Keratinocyte (primary cell): ENCODE measurements around the gene ATP6V0B. TPM values are rescaled to one million over a fixed set of nuclear protein-coding genes. Genes with fewer than 3 reads are reported as not detected.

Experiments used
- DNase-seq: peaks from one replicate; pipeline ENCODE4 v3.0.0-alpha.2; 2011; ENCODE audit warnings: low read depth, missing footprints, low spot score
- FAIRE-seq: peaks from 2 replicates; lab custom pipeline; 2011; peaks lifted over from hg19 to GRCh38; lab: Jason Lieb, UNC
- H2AFZ ChIP-seq: 2 replicates; pipeline ENCODE4 v1.6.0; 2012; ENCODE audit warnings: low read length, control low read depth, inconsistent platforms; ENCODE audit not compliant: control insufficient read depth
- H3K27ac ChIP-seq: 2 replicates; pipeline ENCODE4 v1.5.1; 2011; ENCODE audit warnings: low read length; ENCODE audit not compliant: control insufficient read depth, insufficient read depth
- H3K27me3 ChIP-seq: 3 replicates; pipeline ENCODE4 v1.6.0; 2011; ENCODE audit warnings: low read length; ENCODE audit not compliant: control insufficient read depth, insufficient read depth; ENCODE audit errors: extremely low read depth
- H3K36me3 ChIP-seq, 2 experiments: 2 replicates in 1 of 2; 3 replicates in 1 of 2; pipeline ENCODE4 v1.5.1; 2011; ENCODE audit warnings: low read length in 2 of 2, mild to moderate bottlenecking in 1 of 2; ENCODE audit not compliant: control insufficient read depth in 2 of 2, insufficient read depth in 2 of 2; ENCODE audit errors: extremely low read depth in 1 of 2
- H3K4me1 ChIP-seq: 3 replicates; pipeline ENCODE4 v1.5.1; 2011; ENCODE audit warnings: low read length; ENCODE audit not compliant: control insufficient read depth, insufficient read depth; ENCODE audit errors: extremely low read depth
- H3K4me2 ChIP-seq: 3 replicates; pipeline ENCODE4 v1.6.0; 2011; ENCODE audit warnings: low read depth, low read length; ENCODE audit not compliant: control insufficient read depth, insufficient read depth; ENCODE audit errors: extremely low read depth
- H3K4me3 ChIP-seq, 3 experiments: fragments of 200-600 bp in 1 of 3; sonication (generic) in 1 of 3; 2 replicates in 2 of 3; 3 replicates in 1 of 3; pipeline ENCODE4 v1.5.1; 2011 to 2016; ENCODE audit warnings: low read length in 3 of 3, mild to moderate bottlenecking in 3 of 3, control low read depth in 2 of 3, inconsistent platforms in 1 of 3, low read depth in 1 of 3, mixed read lengths in 1 of 3, mixed run types in 1 of 3, moderate library complexity in 1 of 3; ENCODE audit not compliant: control insufficient read depth in 2 of 3, insufficient read depth in 2 of 3; ENCODE audit errors: extremely low read depth in 1 of 3
- H3K79me2 ChIP-seq: 2 replicates; pipeline ENCODE4 v1.6.0; 2012; ENCODE audit warnings: low read length; ENCODE audit not compliant: control insufficient read depth, insufficient read depth
- H3K9ac ChIP-seq: 3 replicates; pipeline ENCODE4 v1.6.0; 2011; ENCODE audit warnings: low read length; ENCODE audit not compliant: control insufficient read depth, insufficient read depth; ENCODE audit errors: extremely low read depth
- H3K9me1 ChIP-seq: 3 replicates; pipeline ENCODE4 v1.6.0; 2011; ENCODE audit warnings: low read length; ENCODE audit not compliant: control insufficient read depth, insufficient read depth; ENCODE audit errors: extremely low read depth
- H3K9me3 ChIP-seq: 2 replicates; pipeline ENCODE4 v1.5.1; 2012; ENCODE audit warnings: low read depth, low read length; ENCODE audit not compliant: control insufficient read depth
- H4K20me1 ChIP-seq: 3 replicates; pipeline ENCODE4 v1.6.0; 2011; ENCODE audit warnings: low read length; ENCODE audit not compliant: control insufficient read depth, insufficient read depth; ENCODE audit errors: extremely low read depth
- EZH2 ChIP-seq: IDR thresholded peaks from one replicate; pipeline ENCODE4 v1.6.1; 2012; ENCODE audit warnings: inconsistent platforms, mild to moderate bottlenecking, low read length, moderate library complexity
- dilution Hi-C: fragments of 300-500 bp; cut with MboI; formaldehyde crosslinking; loops from one replicate; pipeline ENCODE4 v1.7.0; 2020; ENCODE audit warnings: low sequenced_read_pairs; ENCODE audit not compliant: extremely low pct_ligation_motif_present
- polyA plus RNA-seq, 5 experiments: library from polyadenylated mRNA; depleted of rRNA in 3 of 5; stranded (reverse) in 3 of 5; stranded (forward) in 1 of 5; unstranded in 1 of 5; fragments of >200 nt; gene quantifications; 1 replicate in 1 of 5; 2 replicates in 3 of 5; 3 replicates in 1 of 5; pipeline versions ENCODE4 v1.2.1 to v1.2.3, GENCODE V29; 2011 to 2012; ENCODE audit warnings: missing spikeins in 2 of 5, low read depth in 1 of 5, low replicate concordance in 1 of 5
- TF ChIP-seq, protein P1 (sequence below), 3 experiments: IDR thresholded peaks in 1 of 3; conservative IDR thresholded peaks in 1 of 3; optimal IDR thresholded peaks in 1 of 3; 2 replicates in 2 of 3; 3 replicates in 1 of 3; pipeline versions ENCODE3 to v1.5.1; 2011; ENCODE audit warnings: low read length in 3 of 3, mild to moderate bottlenecking in 3 of 3, moderate library complexity in 2 of 3, control low read depth in 1 of 3, inconsistent platforms in 1 of 3; ENCODE audit not compliant: insufficient read depth in 2 of 3; ENCODE audit errors: extremely low read depth in 1 of 3

ATP6V0B gene
- polyA plus RNA-seq, 1 donor (not counting 4 experiments of a cell fraction or from before 2014, with no cell fraction given) = 195 TPM

DNA sequence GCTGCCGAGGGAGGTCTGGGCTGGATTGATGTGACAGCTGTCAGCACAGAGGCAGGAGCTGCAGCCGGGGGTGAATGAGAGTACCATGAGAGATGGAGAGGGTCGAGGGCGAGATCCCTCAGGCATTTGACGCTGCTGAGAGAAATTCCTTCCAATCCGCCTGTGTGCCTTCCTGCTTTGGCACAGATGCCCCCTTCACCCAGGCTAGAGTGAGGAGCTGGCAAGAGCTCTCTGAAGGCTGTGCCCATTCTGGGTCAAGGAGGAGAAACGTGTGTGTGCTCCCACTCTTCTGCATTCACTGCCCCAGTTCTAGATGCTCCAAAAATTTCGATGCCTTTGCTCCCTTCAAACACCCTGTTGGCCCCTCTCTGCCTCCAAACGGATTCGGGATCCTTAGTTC is 36.4 kb upstream of the ATP6V0B start:
- Histone ChIP-seq H3K4me2 (peak overlapping the region; percentile 97), H4K20me1 (peaks cover 2% of the 10 kb centered on the region), H2AFZ (no peak overlapping the region), H3K9me3 (no peaks in the 10 kb centered on the region), H3K4me1 (peaks cover 30% of the 10 kb centered on the region), H3K79me2 (peaks cover 37% of the 10 kb centered on the region), H3K9me1 (no peaks in the 10 kb centered on the region), H3K9ac (peak overlapping the region; percentile 6), H3K4me3 (no peak overlapping the region), H3K36me3 (peaks cover 9 to 20% of the 10 kb centered on the region in 2 experiments), H3K27me3 (no peaks in the 10 kb centered on the region), H3K27ac (no peak overlapping the region)
- FAIRE-seq (no peak), DNase-seq (no peak)
- TF ChIP-seq, protein P1, sequence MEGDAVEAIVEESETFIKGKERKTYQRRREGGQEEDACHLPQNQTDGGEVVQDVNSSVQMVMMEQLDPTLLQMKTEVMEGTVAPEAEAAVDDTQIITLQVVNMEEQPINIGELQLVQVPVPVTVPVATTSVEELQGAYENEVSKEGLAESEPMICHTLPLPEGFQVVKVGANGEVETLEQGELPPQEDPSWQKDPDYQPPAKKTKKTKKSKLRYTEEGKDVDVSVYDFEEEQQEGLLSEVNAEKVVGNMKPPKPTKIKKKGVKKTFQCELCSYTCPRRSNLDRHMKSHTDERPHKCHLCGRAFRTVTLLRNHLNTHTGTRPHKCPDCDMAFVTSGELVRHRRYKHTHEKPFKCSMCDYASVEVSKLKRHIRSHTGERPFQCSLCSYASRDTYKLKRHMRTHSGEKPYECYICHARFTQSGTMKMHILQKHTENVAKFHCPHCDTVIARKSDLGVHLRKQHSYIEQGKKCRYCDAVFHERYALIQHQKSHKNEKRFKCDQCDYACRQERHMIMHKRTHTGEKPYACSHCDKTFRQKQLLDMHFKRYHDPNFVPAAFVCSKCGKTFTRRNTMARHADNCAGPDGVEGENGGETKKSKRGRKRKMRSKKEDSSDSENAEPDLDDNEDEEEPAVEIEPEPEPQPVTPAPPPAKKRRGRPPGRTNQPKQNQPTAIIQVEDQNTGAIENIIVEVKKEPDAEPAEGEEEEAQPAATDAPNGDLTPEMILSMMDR (optimal IDR thresholded peaks at IDR 0.05 in 1 of 3, IDR thresholded peaks at IDR 0.05 in 1 of 3, conservative IDR thresholded peaks at IDR 0.05 in 1 of 3; ENCODE audit: extremely low read depth in 1 of 3, insufficient read depth in 2 of 3, low read length in 3 of 3) = no peak
- no peak for TF ChIP-seq EZH2
- dilution Hi-C loops = loop anchor here (25.0 kb wide), 2 partner anchors 101 to 226 kb away; partner anchors contain the start of gene ST3GAL3

DNA sequence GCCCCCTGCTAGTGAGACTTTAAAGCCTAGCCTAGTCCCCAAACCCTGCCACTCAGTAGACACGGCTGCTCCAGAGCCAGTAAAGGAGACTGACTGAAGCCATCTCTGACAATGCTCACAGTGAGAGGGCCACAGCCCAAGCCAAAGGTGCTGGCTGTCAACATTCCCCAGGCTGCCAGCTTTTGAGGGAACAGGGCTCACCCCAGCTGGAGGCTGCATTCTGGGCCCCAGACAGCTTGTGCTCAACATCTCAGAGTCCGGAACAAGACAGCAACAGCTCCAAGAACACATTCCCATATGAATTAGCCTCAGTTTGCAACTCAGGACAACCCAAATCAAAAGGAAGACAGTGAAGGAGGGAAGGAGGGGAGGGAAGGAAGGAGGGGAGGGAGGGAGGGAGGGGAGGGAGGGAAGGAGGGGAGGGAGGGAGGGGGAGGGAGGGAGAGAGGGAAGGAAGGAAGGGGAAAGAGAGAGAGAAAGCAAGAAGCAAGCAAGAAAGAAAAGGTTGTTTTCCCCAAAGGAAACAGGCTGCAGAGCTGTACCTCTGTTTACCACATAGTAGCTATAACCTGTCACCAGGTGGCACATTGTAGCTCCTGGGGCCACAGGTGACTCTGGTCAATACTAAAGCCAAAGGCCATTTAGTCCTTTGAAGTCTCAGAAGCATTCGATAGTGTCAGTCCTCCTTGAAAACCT is 35.7 kb upstream of the ATP6V0B start:
- TF ChIP-seq, protein P1 (optimal IDR thresholded peaks at IDR 0.05 in 1 of 3, IDR thresholded peaks at IDR 0.05 in 1 of 3, conservative IDR thresholded peaks at IDR 0.05 in 1 of 3; ENCODE audit: extremely low read depth in 1 of 3, insufficient read depth in 2 of 3, low read length in 3 of 3) = no peak
- H4K20me1 ChIP-seq = peaks cover 2% of the 10 kb centered on the region
- no peak overlapping the region for H3K9ac ChIP-seq
- no peaks in the 10 kb centered on the region for H3K9me3 ChIP-seq
- H3K27ac ChIP-seq = no peak overlapping the region
- H3K36me3 ChIP-seq = peaks cover 9 to 20% of the 10 kb centered on the region in 2 experiments
- peaks cover 32% of the 10 kb centered on the region for H3K79me2 ChIP-seq
- H2AFZ ChIP-seq = no peak overlapping the region
- dilution Hi-C loops = loop anchor here (25.0 kb wide), 2 partner anchors 102 to 227 kb away; partner anchors contain the start of gene ST3GAL3
- H3K4me1 ChIP-seq = peaks cover 30% of the 10 kb centered on the region
- H3K4me2 ChIP-seq = no peak overlapping the region
- H3K27me3 ChIP-seq = no peaks in the 10 kb centered on the region
- H3K9me1 ChIP-seq = no peaks in the 10 kb centered on the region
- FAIRE-seq (no peak), DNase-seq (no peak)
- H3K4me3 ChIP-seq = no peak overlapping the region
